ENCODE results near the gene CSHL1.
"Not testable (repeated sequence)": the region's sequence is repeated elsewhere in the genome, so short reads cannot be mapped to it uniquely, and the experiment has no call there.

- not testable (repeated sequence) for TF ChIP-seq POLR2A (IDR thresholded peaks at IDR 0.05; ENCODE audit: low read length); GATA1 (IDR thresholded peaks at IDR 0.05; ENCODE audit: low read depth, low read length)
These were observed 39.3 kb downstream of the CSHL1 start for GRCh38 chr17:63871646-63872365.

All from erythroblast (primary cell).